PC-9 (cell line): ENCODE data around the gene RGS3. TPM values are rescaled to one million over a fixed set of nuclear protein-coding genes. Genes with fewer than 3 reads are reported as not detected.

ENCODE experiments used
- BruUV-seq: library from RNA; stranded (reverse); fragments of 400-500 nt; replicated peaks from 2 replicates; lab custom pipeline; 2021; lab: Mats Ljungman, UMichigan
- CTCF ChIA-PET: fragments of 300-600 bp; sonication (Branson Sonifier 250); formaldehyde crosslinking; loops from one replicate; lab custom pipeline; 2022; ENCODE audit warnings: antibody characterized with exemption; lab: Charles Lee
- POLR2A ChIA-PET: fragments of 300-600 bp; sonication (Branson Sonifier 250); formaldehyde crosslinking; loops from one replicate; lab custom pipeline; 2022; ENCODE audit warnings: antibody characterized with exemption; ENCODE audit not compliant: unreplicated experiment; lab: Charles Lee
- DNase-seq, 2 experiments: peaks; one replicate each; pipeline versions ENCODE4 v3.0.0 to v3.0.0-alpha.2; 2015 to 2022; ENCODE audit warnings: mixed read lengths in 1 of 2
- H2AFZ ChIP-seq: fragments of 200-600 bp; sonication (generic); 2 replicates; pipeline ENCODE4 v1.8.1; 2017; ENCODE audit warnings: antibody characterized with exemption
- H3F3A ChIP-seq: fragments of 200-600 bp; sonication (generic); 2 replicates; pipeline ENCODE4 v1.8.1; 2017; ENCODE audit warnings: antibody characterized with exemption, mild to moderate bottlenecking, low read depth; ENCODE audit not compliant: insufficient read depth
- H3K27ac ChIP-seq: fragments of 200-600 bp; sonication (generic); 2 replicates; pipeline ENCODE4 v1.6.1; 2016; ENCODE audit warnings: mixed run types
- H3K27me3 ChIP-seq: fragments of 200-600 bp; sonication (generic); 2 replicates; pipeline ENCODE4 v1.6.1; 2016; ENCODE audit warnings: low read depth, mixed run types; ENCODE audit not compliant: insufficient read depth
- H3K36me3 ChIP-seq: fragments of 200-600 bp; sonication (generic); 2 replicates; pipeline ENCODE4 v1.6.1; 2016; ENCODE audit warnings: low read depth, mixed run types
- H3K4me1 ChIP-seq: fragments of 200-600 bp; sonication (generic); replicated peaks from 2 replicates; pipeline ENCODE4 v1.6.1; 2016; ENCODE audit warnings: mixed run types; ENCODE audit not compliant: insufficient read depth
- H3K4me2 ChIP-seq: fragments of 200-600 bp; sonication (generic); 2 replicates; pipeline ENCODE4 v1.6.1; 2017; ENCODE audit warnings: mixed run types
- H3K4me3 ChIP-seq: fragments of 200-600 bp; sonication (generic); 2 replicates; pipeline ENCODE4 v1.6.1; 2016; ENCODE audit warnings: mixed run types
- H3K79me2 ChIP-seq: fragments of 200-600 bp; sonication (generic); 2 replicates; pipeline ENCODE4 v1.6.1; 2017; ENCODE audit warnings: low read depth, mixed run types
- H3K9me2 ChIP-seq: fragments of 200-600 bp; sonication (generic); 2 replicates; pipeline ENCODE4 v1.8.1; 2017; ENCODE audit warnings: mild to moderate bottlenecking; ENCODE audit not compliant: insufficient read depth
- H3K9me3 ChIP-seq: fragments of 200-600 bp; sonication (generic); 2 replicates; pipeline ENCODE4 v1.8.1; 2016; ENCODE audit warnings: low read depth; ENCODE audit not compliant: insufficient read depth
- H4K20me1 ChIP-seq: fragments of 200-600 bp; sonication (generic); 2 replicates; pipeline ENCODE4 v1.8.1; 2017; ENCODE audit not compliant: insufficient read depth
- CTCF ChIP-seq: fragments of 200-600 bp; sonication (generic); conservative IDR thresholded peaks from 2 replicates; pipeline ENCODE4 v1.6.1; 2017; ENCODE audit warnings: mixed run types, antibody characterized with exemption, mild to moderate bottlenecking, moderate library complexity
- EZH2 ChIP-seq: fragments of 200-600 bp; sonication (generic); IDR thresholded peaks from 2 replicates; pipeline ENCODE4 v1.8.0; 2017; ENCODE audit warnings: antibody characterized with exemption, low read depth
- intact Hi-C: fragments of 100-400 bp; cut with micrococcal nuclease; formaldehyde crosslinking; loops from one replicate; pipeline ENCODE4 v1.10.0; 2022; ENCODE audit not compliant: unreplicated experiment
- total RNA-seq: library from RNA; stranded (reverse); gene quantifications from 2 replicates; pipeline ENCODE4 v1.2.3, GENCODE V29; 2021

RGS3 gene
- total RNA-seq, 1 experiment from 2014 or later: 75.8 TPM

- ChIA-PET CTCF (interaction anchor here (0.6 kb wide), 1 partner anchor 89 kb away, joined by 3 read pairs; no protein-coding TSS in a partner anchor), POLR2A (interaction anchor here (0.6 kb wide), 1 partner anchor 21 kb away, joined by 4 read pairs; no protein-coding TSS in a partner anchor)
- H3K27me3 ChIP-seq: no peaks in the 10 kb centered on the region
- H3K4me3 ChIP-seq: no peak overlapping the region
- intact Hi-C loops: no loop called here
- no peaks in the 10 kb centered on the region for H3K9me3 ChIP-seq
- no peaks in the 10 kb centered on the region for H3K79me2 ChIP-seq
- no peak for DNase-seq
- no peaks in the 10 kb centered on the region for H4K20me1 ChIP-seq
- H3K4me2 ChIP-seq: no peak overlapping the region
- no peak overlapping the region for H2AFZ ChIP-seq
- H3K4me1 ChIP-seq: 0 out of 2 replicates have a peak, but pooled peaks cover 3% of the 10 kb centered on the region
- no peaks in the 10 kb centered on the region for H3K9me2 ChIP-seq
- no peak overlapping the region for H3K27ac ChIP-seq
- no TSS peak for BruUV-seq
- H3F3A ChIP-seq: no peaks in the 10 kb centered on the region
- H3K36me3 ChIP-seq: peaks cover 9% of the 10 kb centered on the region; the same call in 1 of the 2 replicates
- TF ChIP-seq EZH2 (no peak), CTCF (no peak)
Observed at GRCh38 chr9:113484258-113484730, 20.8 kb downstream of the RGS3 start.

- no peaks in the 10 kb centered on the region for H3K4me1 ChIP-seq
- no peak overlapping the region for H3K4me2 ChIP-seq
- H3K4me3 ChIP-seq: no peak overlapping the region
- POLR2A ChIA-PET: no interaction called here
- H3K9me3 ChIP-seq: no peaks in the 10 kb centered on the region
- H3K36me3 ChIP-seq: peaks cover 9% of the 10 kb centered on the region; the same call in 1 of the 2 replicates
- intact Hi-C loops: no loop called here
- no peak for DNase-seq
- H2AFZ ChIP-seq: no peak overlapping the region
- no TSS peak for BruUV-seq
- no peaks in the 10 kb centered on the region for H3K79me2 ChIP-seq
- CTCF ChIA-PET: no interaction called here
- H4K20me1 ChIP-seq: no peaks in the 10 kb centered on the region
- TF ChIP-seq EZH2 (no peak), CTCF (no peak)
- H3K27ac ChIP-seq: no peak overlapping the region
- no peaks in the 10 kb centered on the region for H3K27me3 ChIP-seq
- no peaks in the 10 kb centered on the region for H3F3A ChIP-seq
- H3K9me2 ChIP-seq: no peaks in the 10 kb centered on the region
Observed at GRCh38 chr9:113485761-113486115, 22.2 kb downstream of the RGS3 start.

- no TSS peak for BruUV-seq
- Histone ChIP-seq H3F3A (no peaks in the 10 kb centered on the region), H3K27me3 (no peaks in the 10 kb centered on the region), H3K79me2 (no peaks in the 10 kb centered on the region), H3K4me2 (no peak overlapping the region), H3K9me3 (no peaks in the 10 kb centered on the region), H4K20me1 (no peaks in the 10 kb centered on the region), H3K9me2 (no peaks in the 10 kb centered on the region), H3K36me3 (peaks cover 9% of the 10 kb centered on the region), H3K4me1 (no peaks in the 10 kb centered on the region), H3K4me3 (no peak overlapping the region), H2AFZ (no peak overlapping the region), H3K27ac (no peak overlapping the region)
- ChIA-PET CTCF (no interaction called here), POLR2A (no interaction called here)
- no peak for TF ChIP-seq CTCF
- TF ChIP-seq EZH2: no peak
- DNase-seq: no peak
- intact Hi-C loops: no loop called here
Observed at GRCh38 chr9:113486327-113486726, 22.8 kb downstream of the RGS3 start.
